PFSK-1 (cell line): ENCODE measurements around the gene PZP.

Source experiments
- POLR2AphosphoS5 ChIP-seq: IDR thresholded peaks from 2 replicates; pipeline ENCODE4 v1.6.1; 2012; ENCODE audit warnings: low read depth, mild to moderate bottlenecking, control low read depth, low read length, moderate library complexity
- SIN3A ChIP-seq: IDR thresholded peaks from 2 replicates; pipeline ENCODE4 v1.6.1; 2012; ENCODE audit warnings: mild to moderate bottlenecking, low read length, moderate library complexity, borderline replicate concordance; ENCODE audit not compliant: insufficient read depth
- TAF1 ChIP-seq: IDR thresholded peaks from 2 replicates; pipeline ENCODE4 v1.6.1; 2012; ENCODE audit warnings: low read length, control low read depth, borderline replicate concordance; ENCODE audit not compliant: insufficient read depth
- TF ChIP-seq, protein P1 (sequence below), 2 experiments: IDR thresholded peaks; 2 replicates each; pipeline versions ENCODE4 v1.6.1 to v1.8.0; 2011 to 2012; ENCODE audit warnings: low read depth in 2 of 2, low read length in 2 of 2, control low read depth in 1 of 2, inconsistent platforms in 1 of 2, mild to moderate bottlenecking in 1 of 2, moderate library complexity in 1 of 2; ENCODE audit not compliant: insufficient read depth in 1 of 2

DNA sequence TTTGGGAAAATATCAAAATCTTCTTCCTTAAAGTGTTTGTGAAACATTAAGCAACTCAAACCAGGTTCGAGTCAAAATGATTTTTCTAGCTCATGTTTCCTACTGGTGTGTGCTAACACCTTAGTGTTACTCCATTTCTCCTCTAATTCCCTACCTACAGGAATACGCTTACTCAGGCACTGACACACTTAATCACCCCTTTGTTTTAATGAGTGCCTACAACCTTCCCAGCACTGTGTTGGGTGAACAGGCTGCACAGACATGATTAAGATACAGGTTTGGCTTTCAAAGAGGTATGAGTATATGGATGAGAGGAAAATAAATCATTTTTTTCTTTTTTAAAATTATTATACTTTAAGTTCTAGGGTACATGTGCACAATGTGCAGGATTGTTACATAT is 15.6 kb upstream of the PZP start:
- TF ChIP-seq POLR2AphosphoS5, result no peak
- no peak for TF ChIP-seq TAF1
- TF ChIP-seq, protein P1, sequence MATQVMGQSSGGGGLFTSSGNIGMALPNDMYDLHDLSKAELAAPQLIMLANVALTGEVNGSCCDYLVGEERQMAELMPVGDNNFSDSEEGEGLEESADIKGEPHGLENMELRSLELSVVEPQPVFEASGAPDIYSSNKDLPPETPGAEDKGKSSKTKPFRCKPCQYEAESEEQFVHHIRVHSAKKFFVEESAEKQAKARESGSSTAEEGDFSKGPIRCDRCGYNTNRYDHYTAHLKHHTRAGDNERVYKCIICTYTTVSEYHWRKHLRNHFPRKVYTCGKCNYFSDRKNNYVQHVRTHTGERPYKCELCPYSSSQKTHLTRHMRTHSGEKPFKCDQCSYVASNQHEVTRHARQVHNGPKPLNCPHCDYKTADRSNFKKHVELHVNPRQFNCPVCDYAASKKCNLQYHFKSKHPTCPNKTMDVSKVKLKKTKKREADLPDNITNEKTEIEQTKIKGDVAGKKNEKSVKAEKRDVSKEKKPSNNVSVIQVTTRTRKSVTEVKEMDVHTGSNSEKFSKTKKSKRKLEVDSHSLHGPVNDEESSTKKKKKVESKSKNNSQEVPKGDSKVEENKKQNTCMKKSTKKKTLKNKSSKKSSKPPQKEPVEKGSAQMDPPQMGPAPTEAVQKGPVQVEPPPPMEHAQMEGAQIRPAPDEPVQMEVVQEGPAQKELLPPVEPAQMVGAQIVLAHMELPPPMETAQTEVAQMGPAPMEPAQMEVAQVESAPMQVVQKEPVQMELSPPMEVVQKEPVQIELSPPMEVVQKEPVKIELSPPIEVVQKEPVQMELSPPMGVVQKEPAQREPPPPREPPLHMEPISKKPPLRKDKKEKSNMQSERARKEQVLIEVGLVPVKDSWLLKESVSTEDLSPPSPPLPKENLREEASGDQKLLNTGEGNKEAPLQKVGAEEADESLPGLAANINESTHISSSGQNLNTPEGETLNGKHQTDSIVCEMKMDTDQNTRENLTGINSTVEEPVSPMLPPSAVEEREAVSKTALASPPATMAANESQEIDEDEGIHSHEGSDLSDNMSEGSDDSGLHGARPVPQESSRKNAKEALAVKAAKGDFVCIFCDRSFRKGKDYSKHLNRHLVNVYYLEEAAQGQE (IDR thresholded peaks at IDR 0.05; ENCODE audit: insufficient read depth in 1 of 2, low read depth in 2 of 2, low read length in 2 of 2), result no peak
- TF ChIP-seq SIN3A, result no peak
